Measurements from ENCODE around the gene CHAF1B.

GRCh38 chr21:36459098-36459497 lies 73.9 kb downstream of the CHAF1B start:
- TF ChIP-seq, protein P1, sequence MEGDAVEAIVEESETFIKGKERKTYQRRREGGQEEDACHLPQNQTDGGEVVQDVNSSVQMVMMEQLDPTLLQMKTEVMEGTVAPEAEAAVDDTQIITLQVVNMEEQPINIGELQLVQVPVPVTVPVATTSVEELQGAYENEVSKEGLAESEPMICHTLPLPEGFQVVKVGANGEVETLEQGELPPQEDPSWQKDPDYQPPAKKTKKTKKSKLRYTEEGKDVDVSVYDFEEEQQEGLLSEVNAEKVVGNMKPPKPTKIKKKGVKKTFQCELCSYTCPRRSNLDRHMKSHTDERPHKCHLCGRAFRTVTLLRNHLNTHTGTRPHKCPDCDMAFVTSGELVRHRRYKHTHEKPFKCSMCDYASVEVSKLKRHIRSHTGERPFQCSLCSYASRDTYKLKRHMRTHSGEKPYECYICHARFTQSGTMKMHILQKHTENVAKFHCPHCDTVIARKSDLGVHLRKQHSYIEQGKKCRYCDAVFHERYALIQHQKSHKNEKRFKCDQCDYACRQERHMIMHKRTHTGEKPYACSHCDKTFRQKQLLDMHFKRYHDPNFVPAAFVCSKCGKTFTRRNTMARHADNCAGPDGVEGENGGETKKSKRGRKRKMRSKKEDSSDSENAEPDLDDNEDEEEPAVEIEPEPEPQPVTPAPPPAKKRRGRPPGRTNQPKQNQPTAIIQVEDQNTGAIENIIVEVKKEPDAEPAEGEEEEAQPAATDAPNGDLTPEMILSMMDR (IDR thresholded peaks at IDR 0.05; ENCODE audit: low read depth, low read length, poor library complexity, severe bottlenecking): no peak
- no peak for TF ChIP-seq EZH2phosphoT487 (IDR thresholded peaks at IDR 0.05; ENCODE audit: borderline replicate concordance, low read length)

All from DOHH2 (cell line).